NCI-H1105 treated with DMSO at 0.1 percent for 48 hours (cell line): ENCODE data around the gene CBLC.

Experiments used
- DNase-seq: peaks from one replicate; lab custom pipeline; 2025; lab: John Stamatoyannopoulos, UW

The CBLC gene

GRCh38 chr19:44777715-44778347, at the start of gene CBLC:
Gene CBLC, plus strand, starts transcription at chr19:44777890. Its CDS starts 42 bp downstream, at chr19:44777932.
- DNase-seq, result no peak

DNA sequence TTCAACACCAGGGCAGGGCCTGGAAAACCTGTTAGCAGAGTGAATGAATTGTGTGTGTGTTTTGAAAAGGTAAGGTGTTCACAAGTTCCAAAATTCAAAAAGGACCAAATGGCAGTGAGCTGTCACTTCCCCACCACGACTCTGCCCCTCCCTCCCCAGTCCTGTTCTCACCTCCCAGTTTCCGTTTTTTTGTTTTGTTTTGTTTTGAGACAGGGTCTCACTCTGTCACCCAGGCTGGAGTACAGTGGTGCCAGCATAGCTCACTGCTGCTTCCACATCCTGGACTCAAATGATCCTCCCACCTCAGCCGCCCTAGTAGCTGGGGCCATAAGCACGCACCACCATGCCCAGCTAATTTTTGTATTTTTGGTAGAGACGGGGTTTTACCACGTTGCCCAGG, 49.5 kb upstream of the CBLC start:
- DNase-seq, result no peak

DNA sequence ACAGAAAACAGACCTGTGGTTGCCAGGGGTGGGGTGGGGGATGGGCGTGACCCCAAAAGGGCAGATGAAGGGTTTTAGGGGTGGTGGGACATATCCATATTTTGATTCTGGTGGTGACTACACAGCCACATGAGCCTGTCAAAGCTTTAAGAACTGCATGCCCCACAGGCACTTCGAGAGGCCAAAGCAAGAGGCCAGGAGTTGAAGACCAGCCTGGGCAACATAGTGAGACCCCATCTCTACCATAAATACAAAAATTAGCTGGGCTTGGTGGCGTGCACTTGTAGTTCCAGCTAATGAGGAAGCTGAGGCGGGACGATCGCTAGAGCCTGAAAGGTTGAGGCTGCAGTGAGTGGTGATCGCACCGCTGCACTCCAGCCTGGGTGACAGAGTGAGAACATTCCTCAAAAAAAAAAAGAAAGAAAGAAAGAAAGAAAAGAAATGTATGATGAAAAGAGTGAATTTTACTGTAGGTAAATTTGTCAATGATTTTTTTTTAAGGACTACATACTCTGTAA, 48.1 kb upstream of the CBLC start:
- DNase-seq, result no peak

GRCh38 chr19:44731081-44731480, 46.6 kb upstream of the CBLC start:
- no peak for DNase-seq

GRCh38 chr19:44731622-44732021, 46.1 kb upstream of the CBLC start:
- DNase-seq, result no peak

DNA sequence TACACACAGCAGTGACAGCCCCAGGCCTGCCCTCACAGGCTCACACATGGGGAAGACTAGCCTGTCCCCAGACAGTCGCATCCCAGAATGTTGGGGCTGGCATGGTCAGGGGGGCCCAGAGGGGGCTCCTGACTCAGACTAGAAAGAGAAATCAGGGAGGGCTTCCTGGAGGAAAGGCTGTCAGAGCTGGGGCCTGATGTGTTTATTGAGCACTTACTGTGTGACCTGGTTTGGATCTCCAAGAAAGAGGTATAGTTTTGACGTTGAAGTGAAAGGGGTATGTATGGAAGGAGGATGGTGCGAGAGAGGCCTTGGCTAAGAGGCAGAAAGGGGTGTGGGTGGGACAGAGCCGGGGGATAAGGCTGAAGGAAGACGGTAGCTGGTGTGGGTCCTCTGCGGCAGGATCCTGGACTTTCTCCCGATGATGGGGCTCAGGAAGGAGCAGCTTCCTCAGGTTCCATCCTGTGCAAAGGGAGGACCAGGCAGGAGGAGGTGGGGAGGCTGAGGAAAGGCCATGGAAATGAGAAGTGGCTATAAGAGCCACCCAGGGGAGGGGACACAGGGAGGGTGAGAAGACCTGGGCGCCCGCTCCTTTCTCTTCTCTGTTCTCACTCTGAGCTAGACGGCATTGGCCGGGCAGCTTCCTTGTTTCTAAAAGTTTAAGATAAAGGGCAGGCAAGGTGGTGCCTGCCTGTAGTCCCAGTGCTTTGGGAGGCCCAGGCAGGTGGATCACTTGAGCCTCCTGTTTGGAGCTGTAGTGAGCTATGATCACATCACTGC, 45.3 kb upstream of the CBLC start:
- DNase-seq, result no peak

- no peak for DNase-seq
Observed at GRCh38 chr19:44734357-44734756, 43.3 kb upstream of the CBLC start.

- DNase-seq, result no peak
Observed at GRCh38 chr19:44735011-44735410, 42.7 kb upstream of the CBLC start.

GRCh38 chr19:44737238-44738071, 40.2 kb upstream of the CBLC start:
- no peak for DNase-seq

GRCh38 chr19:44738136-44738535, 39.6 kb upstream of the CBLC start:
- DNase-seq, result no peak

DNA sequence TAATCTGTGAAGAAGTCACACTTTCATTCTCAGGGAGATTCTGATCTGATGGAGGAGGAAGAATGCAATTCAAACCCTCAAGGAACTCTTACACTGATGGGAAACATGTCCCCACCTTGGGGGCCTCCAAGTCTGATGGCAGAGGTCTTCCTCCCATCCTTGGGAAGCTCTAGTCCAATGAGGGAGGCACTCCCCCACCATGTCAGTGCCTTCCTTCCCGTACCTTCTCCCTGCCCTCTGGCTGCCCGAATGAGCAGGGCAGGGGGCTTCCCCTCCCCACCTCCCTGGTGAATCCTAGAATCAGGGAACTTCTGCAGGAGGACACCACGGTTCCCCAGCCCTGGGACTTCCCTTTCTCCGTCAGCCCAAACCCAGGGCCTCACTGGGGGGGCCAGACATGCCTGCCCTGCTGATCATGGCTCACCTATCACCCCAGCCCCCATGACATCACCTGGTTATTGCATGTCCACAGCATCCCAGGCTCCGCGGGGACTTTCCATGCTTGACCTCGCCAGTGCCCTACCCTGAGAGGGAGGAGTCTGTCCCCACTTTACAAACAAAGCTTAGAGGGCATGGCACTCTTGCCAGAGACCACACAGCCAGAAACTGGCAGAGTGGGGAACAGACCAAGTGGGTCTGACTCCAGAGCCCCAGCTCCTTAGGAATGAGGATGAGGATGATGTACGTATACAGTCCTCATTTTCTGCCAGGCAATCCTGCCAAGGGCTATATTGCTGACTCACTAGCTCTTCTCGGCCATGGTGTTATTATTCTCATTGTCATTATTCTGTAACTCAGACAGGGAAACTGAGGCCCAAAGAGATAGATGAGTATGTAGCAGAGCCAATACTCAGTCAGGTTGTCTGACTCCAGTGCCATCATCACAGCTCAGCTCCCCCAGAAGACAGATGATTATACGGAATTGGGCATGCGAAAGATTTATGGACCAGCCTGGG, 38.8 kb upstream of the CBLC start:
- DNase-seq, result no peak

DNA sequence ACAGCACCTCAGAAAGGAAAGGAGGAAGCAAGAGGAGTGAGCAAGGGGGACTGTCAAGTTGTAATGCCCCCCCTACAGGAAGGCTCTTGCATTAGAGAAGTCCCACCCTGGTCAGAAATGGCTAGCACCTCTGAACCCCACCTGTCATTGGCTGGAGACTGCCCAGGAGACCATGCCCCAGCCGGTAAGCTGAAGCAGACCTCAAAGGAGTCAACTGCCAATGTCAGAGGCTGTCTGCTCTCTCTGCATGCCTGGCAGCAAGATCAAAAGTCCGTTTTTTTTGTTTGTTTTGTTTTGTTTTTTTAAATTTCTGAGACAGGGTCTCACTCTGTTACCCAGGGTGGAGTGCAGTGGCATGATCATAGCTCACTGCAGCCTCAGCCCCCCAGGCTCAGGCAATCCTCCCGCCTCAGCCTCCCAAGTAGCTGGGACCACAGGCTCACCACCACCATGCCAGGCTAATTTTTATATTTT, 37.3 kb upstream of the CBLC start:
- no peak for DNase-seq

- no peak for DNase-seq
Observed at GRCh38 chr19:44741258-44741731, 36.4 kb upstream of the CBLC start.

DNA sequence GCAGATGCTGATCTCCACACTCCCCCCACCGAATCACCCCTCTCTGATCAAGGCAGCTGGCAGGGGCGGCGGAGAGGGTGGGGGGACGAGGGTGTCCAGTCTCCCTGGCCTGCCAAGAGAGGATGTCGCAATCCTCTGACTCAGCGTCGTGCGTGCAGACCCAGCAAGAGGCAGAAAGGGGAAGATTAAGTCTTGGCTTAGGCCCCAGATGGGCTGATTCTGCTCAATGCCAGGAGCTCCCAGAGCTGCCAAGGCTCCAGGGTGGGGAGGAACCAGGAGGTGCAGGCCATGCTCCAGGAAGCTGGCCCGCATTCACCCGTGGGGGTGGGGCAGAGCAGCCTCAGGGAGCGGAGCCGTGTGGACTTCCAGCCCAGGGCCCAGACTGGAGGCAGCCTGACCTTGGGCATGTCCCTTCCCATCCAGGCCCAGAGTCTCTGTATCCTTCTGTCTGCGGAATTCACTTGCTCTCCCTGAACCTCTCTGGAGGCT, 35.8 kb upstream of the CBLC start:
- peak; percentile 65 for DNase-seq

DNA sequence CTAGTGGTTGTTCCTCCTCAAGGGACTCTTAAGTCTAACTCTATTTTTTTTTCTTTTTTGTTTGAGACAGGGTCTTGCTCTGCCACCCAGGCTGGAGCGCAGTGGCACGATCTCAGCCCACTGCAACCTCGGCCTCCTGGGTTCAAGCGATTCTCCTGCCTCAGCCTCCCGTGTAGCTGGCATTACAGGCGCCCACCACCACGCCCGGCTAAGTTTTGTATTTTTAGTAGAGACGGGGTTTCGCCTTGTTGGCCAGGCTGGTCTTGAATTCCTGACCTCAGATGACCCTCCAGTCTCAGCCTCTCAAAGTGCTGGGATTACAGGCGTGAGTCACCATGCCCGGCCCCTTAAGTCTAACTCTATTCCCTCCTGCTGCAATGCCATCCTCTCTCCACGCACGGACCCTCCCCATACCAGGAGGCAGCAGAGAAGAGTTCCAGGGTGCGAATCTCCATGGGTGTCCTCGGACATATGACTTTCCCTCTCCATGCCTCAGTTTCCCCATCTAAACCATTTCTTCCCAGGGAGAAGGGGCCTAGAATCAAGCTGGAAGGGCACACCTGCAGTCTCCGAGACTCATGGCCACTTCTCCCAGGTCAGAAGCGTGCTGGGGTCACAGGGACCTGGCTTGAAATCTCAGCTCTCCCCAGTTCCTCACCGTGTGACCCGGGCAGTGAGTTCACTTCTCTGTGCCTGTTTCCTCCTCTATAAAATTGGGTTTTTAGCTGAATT, 35.2 kb upstream of the CBLC start:
- no peak for DNase-seq

- no peak for DNase-seq
Observed at GRCh38 chr19:44744871-44745332, 32.8 kb upstream of the CBLC start.

DNA sequence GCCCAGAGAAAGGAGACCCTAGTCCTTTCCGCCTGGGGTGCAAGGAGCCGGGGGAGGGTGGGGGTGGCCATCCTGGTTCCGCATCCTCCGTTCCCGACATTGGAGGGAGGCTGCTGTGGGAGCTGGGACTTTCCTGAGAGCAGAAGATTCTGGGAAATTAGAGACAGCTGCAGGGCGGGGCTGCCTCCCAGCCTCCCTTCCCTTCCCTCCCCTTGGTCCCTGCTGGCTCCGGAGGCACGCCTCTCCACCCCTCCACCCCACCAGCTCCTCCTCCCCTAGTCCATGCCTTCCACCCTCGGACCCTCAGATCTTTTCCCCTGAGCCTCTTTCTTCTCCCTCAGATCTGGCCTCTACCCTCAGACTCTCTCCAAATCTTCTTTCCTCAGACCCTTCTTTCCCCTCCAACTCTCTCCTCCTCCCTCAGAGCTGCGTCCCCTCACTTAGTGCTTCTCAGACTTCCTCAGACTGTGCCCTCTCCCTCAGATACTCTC, 32.3 kb upstream of the CBLC start:
- DNase-seq, result no peak

DNA sequence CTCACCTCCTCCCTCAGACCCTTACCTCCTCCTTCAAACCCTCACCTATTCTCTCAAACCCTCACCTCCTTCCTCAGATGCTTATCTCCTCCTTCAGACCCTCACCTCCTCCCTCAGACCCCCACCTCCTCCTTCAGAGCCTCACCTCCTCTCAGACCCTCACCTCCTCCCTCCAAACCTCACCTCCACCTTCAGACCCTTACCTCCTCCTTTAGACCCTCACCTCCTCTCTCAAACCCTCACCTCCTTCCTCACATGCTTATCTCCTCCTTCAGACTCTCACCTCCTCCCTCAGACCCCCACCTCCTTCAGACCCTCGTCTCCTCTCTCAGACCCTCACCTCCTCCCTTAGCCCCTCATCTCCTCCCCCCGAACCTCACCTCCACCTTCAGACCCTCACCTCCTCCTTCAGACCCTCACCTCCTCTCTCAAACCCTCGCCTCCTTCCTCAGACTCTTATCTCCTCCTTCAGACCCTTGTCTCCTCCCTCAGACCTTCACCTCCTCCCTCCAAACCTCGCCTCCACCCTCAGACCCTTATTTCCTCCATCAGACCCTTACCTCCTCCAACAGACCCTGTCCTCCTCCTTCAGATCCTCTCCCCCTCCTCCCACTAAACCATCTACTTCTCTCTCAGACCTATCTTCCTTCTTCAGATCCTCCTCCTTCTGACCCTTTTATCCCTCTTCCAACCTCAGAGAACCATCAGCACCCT, 31.6 kb upstream of the CBLC start:
- no peak for DNase-seq

DNA sequence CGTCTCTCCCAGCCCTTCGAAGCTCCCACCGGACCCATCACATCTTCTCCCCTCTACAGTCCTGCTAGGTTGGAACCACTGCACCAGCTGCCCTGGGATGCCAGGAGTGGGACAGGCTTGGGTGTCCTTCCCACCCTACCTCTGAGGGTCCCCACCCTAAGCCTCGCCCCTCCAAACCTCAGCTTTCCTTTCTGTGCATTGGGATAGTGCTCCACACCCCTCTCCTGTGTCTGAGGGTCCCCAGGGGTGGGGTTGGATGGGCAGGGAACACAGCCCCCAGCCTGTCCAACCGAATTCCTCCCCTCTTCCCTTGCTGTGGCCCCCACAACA, 31.1 kb upstream of the CBLC start:
- no peak for DNase-seq
